Adrenal gland (tissue), 12 donors: ENCODE measurements around the gene ALPK1. TPM values are rescaled to one million over a fixed set of nuclear protein-coding genes. Genes with fewer than 3 reads are reported as not detected.

ENCODE experiments used
- DNase-seq, 7 donors: peaks; one replicate each; pipeline ENCODE4 v3.0.0-alpha.2; 2019 to 2020
- H3K27ac ChIP-seq, 5 donors: fragments of 200-600 bp; sonication (generic) in 4 of 5; 1 replicate in 3 of 5; 2 replicates in 2 of 5; pipeline versions ENCODE4 v1.5.1 to v1.8.0; 2016 to 2020; ENCODE audit warnings: mild to moderate bottlenecking in 1 of 5
- H3K27me3 ChIP-seq: fragments of 200-600 bp; 2 replicates; pipeline ENCODE4 v1.8.0; 2021
- H3K36me3 ChIP-seq, 2 donors: fragments of 200-600 bp; replicated peaks in 1 of 2; 1 replicate in 1 of 2; 2 replicates in 1 of 2; pipeline versions ENCODE4 v1.5.1 to v1.8.0; 2018 to 2022
- H3K4me1 ChIP-seq, 2 donors: fragments of 200-600 bp; replicated peaks in 1 of 2; 1 replicate in 1 of 2; 2 replicates in 1 of 2; pipeline versions ENCODE4 v1.5.1 to v1.8.0; 2018 to 2021
- H3K4me3 ChIP-seq, 4 donors: fragments of 200-600 bp; sonication (generic) in 3 of 4; one replicate each; pipeline ENCODE4 v1.5.1; 2016 to 2018
- H3K9me3 ChIP-seq, 3 donors: fragments of 200-600 bp; sonication (generic) in 1 of 3; replicated peaks in 1 of 3; 1 replicate in 2 of 3; 2 replicates in 1 of 3; pipeline versions ENCODE4 v1.5.1 to v1.8.0; 2016 to 2021
- POLR2A ChIP-seq, 2 donors: fragments of 450-650 bp; IDR thresholded peaks; one replicate each; pipeline ENCODE4 v1.6.1; 2017; ENCODE audit warnings: antibody characterized with exemption in 2 of 2, mild to moderate bottlenecking in 2 of 2, moderate library complexity in 1 of 2
- WGBS, 4 donors: extraction: QIAGEN DNeasy Blood & Tissue Kit in 2 of 4; methylation state at CpG; one replicate each; pipeline versions ENCODE4 v1.1.5 to v1.1.7; 2013 to 2017; 5-methylcytosine and 5-hydroxymethylcytosine counted together
- intact Hi-C, 2 donors: fragments of 100-400 bp; cut with DNase I; formaldehyde crosslinking; loops; one replicate each; pipeline versions ENCODE4 v1.14.1 to v1.15.0; 2022 to 2023
- polyA plus RNA-seq, 3 donors: library from polyadenylated mRNA; stranded (reverse); fragments of 200-250 nt in 2 of 3; fragments of 350-450 nt in 1 of 3; fragmentation: Illumina TruSeq in 1 of 3; extraction: RNeasy Lipid Tissue Mini Kit (QIAGEN cat#74804) in 1 of 3; gene quantifications; one replicate each; pipeline ENCODE4 v1.2.3, GENCODE V29; 2013 to 2014
- total RNA-seq, 9 donors: library from RNA; depleted of rRNA in 4 of 9; stranded (reverse); fragments of >200 nt in 4 of 9; fragments of 120-200 nt in 1 of 9; fragmentation: NEBNext Ultra II Directional in 1 of 9; extraction: Animal tissue kit (Norgen Biotek cat#: 25700) in 1 of 9; gene quantifications; one replicate each; pipeline versions ENCODE4 v1.1.0 to v1.2.4, GENCODE V29; 2013 to 2023
- TF ChIP-seq, protein P1 (sequence below), 6 experiments: fragments of 450-650 bp in 4 of 6; fragments of 200-600 bp in 2 of 6; sonication (generic) in 1 of 6; IDR thresholded peaks; 1 replicate in 5 of 6; 2 replicates in 1 of 6; pipeline versions ENCODE4 v1.5.1 to v1.8.0; 2016 to 2021; ENCODE audit warnings: antibody characterized with exemption in 6 of 6, mild to moderate bottlenecking in 2 of 6, moderate library complexity in 1 of 6
- donor health status: healthy with polysubstance abuse.
- donor health status: Bipolar disorder and iron deficiency.
- donor health status: DM: yes; HTN: yes; CAD: no.
- donor health status: DM: no; HTN: no; CAD: no.
- donor health status: DM: no; HTN: no; CAD: no.
- donor health status: DM: yes; HTN: yes; CAD: no.

ALPK1 gene
- total and polyA plus RNA-seq, 12 donors, result 6.0 to 50.4 (median 14.4) TPM

- H3K4me3 ChIP-seq, result no peak overlapping the region
- WGBS, 4 donors, result 77 to 86% (median 83%) methylated on average over 5 of the region's 5 CpGs
- DNase-seq, result no peak
- no peaks in the 10 kb centered on the region for H3K9me3 ChIP-seq
- peaks cover 5 to 8% of the 10 kb centered on the region in 2 donors for H3K4me1 ChIP-seq
- H3K36me3 ChIP-seq, result no peaks in the 10 kb centered on the region
- H3K27ac ChIP-seq, result no peak overlapping the region
- H3K27me3 ChIP-seq, result no peaks in the 10 kb centered on the region
- TF ChIP-seq POLR2A (IDR thresholded peaks at IDR 0.05), result no peak
- TF ChIP-seq, protein P1, sequence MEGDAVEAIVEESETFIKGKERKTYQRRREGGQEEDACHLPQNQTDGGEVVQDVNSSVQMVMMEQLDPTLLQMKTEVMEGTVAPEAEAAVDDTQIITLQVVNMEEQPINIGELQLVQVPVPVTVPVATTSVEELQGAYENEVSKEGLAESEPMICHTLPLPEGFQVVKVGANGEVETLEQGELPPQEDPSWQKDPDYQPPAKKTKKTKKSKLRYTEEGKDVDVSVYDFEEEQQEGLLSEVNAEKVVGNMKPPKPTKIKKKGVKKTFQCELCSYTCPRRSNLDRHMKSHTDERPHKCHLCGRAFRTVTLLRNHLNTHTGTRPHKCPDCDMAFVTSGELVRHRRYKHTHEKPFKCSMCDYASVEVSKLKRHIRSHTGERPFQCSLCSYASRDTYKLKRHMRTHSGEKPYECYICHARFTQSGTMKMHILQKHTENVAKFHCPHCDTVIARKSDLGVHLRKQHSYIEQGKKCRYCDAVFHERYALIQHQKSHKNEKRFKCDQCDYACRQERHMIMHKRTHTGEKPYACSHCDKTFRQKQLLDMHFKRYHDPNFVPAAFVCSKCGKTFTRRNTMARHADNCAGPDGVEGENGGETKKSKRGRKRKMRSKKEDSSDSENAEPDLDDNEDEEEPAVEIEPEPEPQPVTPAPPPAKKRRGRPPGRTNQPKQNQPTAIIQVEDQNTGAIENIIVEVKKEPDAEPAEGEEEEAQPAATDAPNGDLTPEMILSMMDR (IDR thresholded peaks at IDR 0.05), result no peak
- intact Hi-C loops, result no loop called here
These were observed 21.3 kb downstream of the ALPK1 start for GRCh38 chr4:112318239-112319142.

- Histone ChIP-seq H3K27me3 (no peaks in the 10 kb centered on the region), H3K4me1 (peaks cover 5 to 8% of the 10 kb centered on the region in 2 donors), H3K36me3 (peaks cover 0 to 11% of the 10 kb centered on the region in 2 donors), H3K4me3 (peak overlapping the region in 2 of 4 donors; percentile 7 to 9), H3K9me3 (no peaks in the 10 kb centered on the region), H3K27ac (no peak overlapping the region)
- DNase-seq, result peak; percentile 57 to 86 (median 67)
- WGBS, 4 donors, result 15 to 23% (median 20%) methylated on average over 4 of the region's 4 CpGs
- intact Hi-C loops, result loop anchor here in 1 of 2 donors (10.0 kb wide), 1 partner anchor 283 kb away; no protein-coding TSS in a partner anchor
- TF ChIP-seq, protein P1 (IDR thresholded peaks at IDR 0.05), result peak; percentile 60 to 95 (median 80)
- TF ChIP-seq POLR2A (IDR thresholded peaks at IDR 0.05), result no peak
These were observed 24.9 kb downstream of the ALPK1 start for GRCh38 chr4:112321776-112322684.

DNA sequence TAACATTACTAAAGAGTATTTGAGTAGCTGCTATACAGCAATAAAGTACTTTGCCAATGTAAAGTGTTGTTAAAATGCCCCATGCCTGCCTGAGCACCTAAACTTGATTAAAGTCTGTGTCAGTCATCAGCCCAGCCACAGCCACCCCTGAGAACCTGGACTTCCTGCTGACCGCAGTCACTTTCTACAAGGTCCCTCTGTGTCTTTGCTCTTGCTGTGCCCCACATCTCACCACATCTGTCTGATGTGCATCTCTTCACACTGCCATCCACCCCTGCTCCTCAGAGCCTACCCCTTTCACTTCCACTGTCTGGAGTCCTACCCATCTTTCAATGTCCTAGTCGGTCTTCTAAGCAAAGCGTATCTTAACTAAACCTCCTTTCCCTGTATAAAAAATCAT lies 25.7 kb downstream of the ALPK1 start:
- Histone ChIP-seq H3K36me3 (peaks cover 0 to 11% of the 10 kb centered on the region in 2 donors), H3K27ac (no peak overlapping the region), H3K4me1 (peaks cover 5 to 8% of the 10 kb centered on the region in 2 donors), H3K27me3 (no peaks in the 10 kb centered on the region), H3K9me3 (no peaks in the 10 kb centered on the region), H3K4me3 (no peak overlapping the region)
- no peak for TF ChIP-seq POLR2A (IDR thresholded peaks at IDR 0.05)
- TF ChIP-seq, protein P1 (IDR thresholded peaks at IDR 0.05), result no peak
- intact Hi-C loops, result loop anchor here in 1 of 2 donors (10.0 kb wide), 1 partner anchor 282 kb away; no protein-coding TSS in a partner anchor
- 94 to 97% (median 94%) methylated on average over 3 of the region's 3 CpGs for WGBS, 4 donors
- DNase-seq, result no peak

- TF ChIP-seq POLR2A (IDR thresholded peaks at IDR 0.05), result no peak
- TF ChIP-seq, protein P1 (IDR thresholded peaks at IDR 0.05), result no peak
- H3K9me3 ChIP-seq, result no peaks in the 10 kb centered on the region
- no peaks in the 10 kb centered on the region for H3K27me3 ChIP-seq
- no peak overlapping the region for H3K4me3 ChIP-seq
- H3K27ac ChIP-seq, result no peak overlapping the region
- WGBS, 4 donors, result 83 to 91% (median 85%) methylated on average over 6 of the region's 6 CpGs
- intact Hi-C loops, result loop anchor here (5.0 to 10.0 kb wide), 2 partner anchors 277 to 279 kb away; no protein-coding TSS in a partner anchor
- peaks cover 5 to 8% of the 10 kb centered on the region in 2 donors for H3K4me1 ChIP-seq
- no peak for DNase-seq
- peaks cover 0 to 11% of the 10 kb centered on the region in 2 donors for H3K36me3 ChIP-seq
These were observed 28.4 kb downstream of the ALPK1 start for GRCh38 chr4:112325530-112325929.
